LHCN-M2 (cell line): ENCODE measurements around the gene KIF7. TPM values are rescaled to one million over a fixed set of nuclear protein-coding genes. Genes with fewer than 3 reads are reported as not detected.

ENCODE experiments used
- DNase-seq: peaks from one replicate; pipeline ENCODE4 v3.0.0-alpha.2; 2012; ENCODE audit warnings: low read depth
- total RNA-seq: library from RNA; depleted of rRNA; stranded (reverse); fragments of >200 nt; gene quantifications from 2 replicates; pipeline ENCODE4 v1.2.3, GENCODE V29; 2014

KIF7 gene
- total RNA-seq, 1 experiment from 2014 or later = 11.1 TPM

DNA sequence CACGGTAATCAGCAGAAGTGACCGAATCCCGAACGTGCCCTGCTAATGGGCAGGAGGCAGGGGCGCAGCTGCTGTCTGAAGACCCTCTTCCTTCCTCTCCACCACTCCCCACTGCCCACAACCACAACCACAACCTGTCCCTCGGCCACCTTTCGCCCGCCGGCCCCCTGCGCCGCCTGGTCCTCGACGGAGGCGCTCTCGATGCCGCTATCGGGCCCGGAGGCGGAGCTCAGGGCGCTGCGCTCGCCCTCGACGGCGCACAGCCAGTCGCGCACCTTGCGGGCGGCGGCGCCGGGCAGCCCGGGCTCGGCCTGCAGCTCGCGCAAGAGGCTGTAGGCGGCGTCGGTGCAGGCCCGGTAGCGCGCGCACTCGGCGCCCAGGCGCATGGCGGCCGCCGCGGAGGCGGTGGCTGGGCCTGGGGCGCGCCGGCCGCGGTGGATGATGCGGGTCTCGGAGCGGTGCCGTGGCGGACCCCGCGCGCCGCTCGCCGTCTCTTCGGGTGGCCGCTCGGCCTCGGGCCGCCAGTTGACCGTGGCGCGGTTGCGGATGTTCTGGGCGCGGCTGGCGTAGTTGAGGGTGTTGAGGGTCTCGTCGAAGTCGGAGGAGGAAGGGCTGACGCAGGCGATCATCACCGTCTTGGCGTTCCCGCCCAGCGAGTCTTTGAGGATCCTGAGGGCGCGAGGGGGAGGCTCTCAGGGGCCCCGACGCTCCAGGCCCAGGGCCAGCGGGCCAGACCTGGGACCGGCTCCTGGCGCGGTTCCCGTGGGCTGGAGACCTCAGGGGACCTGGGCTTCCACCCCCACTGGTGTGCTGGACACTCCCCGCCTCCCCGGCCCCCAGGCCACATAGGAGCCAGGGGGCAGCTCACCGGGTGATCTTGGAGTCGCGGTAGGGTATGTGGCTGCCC, 6.9 kb downstream of the KIF7 start:
- DNase-seq = no peak

DNA sequence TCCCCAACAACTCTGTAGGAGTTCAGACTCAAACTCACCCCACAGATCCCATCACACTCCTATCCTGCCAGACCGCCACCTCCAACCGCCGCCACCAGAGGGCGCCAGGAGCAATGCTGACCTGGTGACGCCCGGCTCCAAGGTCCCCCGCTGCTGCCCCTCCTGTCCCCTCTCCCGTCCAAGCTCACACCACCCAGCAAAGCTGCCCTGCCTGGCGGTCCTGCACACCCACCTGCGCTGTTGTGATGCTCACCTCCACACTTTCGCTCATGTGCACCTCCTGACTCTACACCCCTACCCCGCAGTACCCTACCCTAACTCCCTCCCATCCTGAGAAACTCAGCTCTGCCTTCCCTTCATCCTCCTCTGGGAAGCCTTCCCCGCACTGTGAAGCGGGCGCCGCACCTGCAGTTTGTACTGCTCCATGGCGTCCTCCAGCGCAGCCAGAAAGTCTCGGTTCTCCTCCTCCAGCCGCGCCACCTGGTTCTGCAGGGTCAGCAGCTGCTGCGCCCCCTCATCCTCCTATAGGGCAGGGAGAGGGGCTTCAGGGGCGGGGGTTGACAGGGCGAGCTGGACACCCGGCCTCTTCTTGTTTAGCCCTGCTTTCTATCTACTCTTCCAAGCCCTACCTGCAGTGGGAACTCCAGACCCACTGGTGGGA, 7.9 kb downstream of the KIF7 start:
- peak; percentile 34 for DNase-seq

GRCh38 chr15:89646416-89647141, 8.7 kb downstream of the KIF7 start:
- DNase-seq = no peak

- DNase-seq = no peak
These were observed 9.6 kb downstream of the KIF7 start for GRCh38 chr15:89645680-89646079.

- DNase-seq = no peak
These were observed 13.2 kb downstream of the KIF7 start for GRCh38 chr15:89642106-89642505.

DNA sequence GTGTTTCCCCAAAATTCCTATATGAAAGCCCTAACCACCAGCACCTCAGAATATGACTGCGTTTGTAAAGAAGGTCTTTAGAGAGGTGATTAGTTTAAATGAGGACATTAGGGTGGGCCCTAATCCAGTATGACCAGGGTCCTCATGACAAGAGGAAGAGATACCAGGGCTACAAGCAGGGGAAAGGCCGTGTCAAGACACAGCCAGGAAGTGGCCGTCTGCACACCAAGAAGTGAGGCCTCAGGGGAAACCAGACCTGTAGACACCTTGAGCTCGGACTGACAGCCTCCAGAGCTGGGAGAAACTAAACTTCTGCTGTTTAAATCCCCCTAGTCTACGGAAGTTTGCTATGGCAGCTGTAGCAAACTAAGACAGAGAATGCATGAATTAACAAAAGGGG, 14.2 kb downstream of the KIF7 start:
- no peak for DNase-seq

DNA sequence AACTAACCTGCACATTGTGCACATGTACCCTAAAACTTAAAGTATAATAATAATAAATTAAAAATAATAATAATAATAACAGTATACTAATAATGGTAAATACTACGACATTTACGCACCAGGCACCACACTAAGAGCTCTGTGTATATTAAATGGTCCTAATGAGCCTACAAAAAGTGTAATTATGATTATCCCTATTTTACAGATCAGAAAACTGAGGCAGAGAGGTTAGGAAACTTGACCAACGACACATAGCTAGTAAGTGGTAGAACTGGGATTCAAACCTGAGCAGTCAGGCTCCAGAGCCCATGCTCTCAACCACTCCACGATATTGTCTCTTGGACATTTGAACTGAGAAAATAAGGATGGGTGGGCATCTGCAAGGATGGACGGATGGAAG, 15.0 kb downstream of the KIF7 start:
- DNase-seq = no peak

DNA sequence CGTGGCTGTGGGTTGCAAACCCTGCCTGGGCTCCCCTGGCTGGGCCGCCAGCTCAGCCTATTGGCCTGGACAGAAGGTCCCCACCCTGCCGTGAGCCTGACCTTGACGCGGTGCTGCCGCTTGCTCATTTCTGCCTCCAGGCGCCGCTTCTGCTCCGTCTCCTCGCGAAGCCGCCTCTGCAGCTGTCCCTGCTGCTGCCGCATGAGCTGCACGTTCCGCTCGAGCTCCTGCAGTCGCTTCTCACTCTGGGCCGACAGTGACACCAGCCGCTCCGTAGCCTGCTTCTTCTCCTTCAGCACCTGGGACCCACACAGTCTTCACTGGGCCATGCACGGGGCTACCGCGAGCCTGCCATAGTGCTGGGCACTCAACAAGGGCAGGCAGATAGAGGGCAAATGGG, 21.7 kb downstream of the KIF7 start:
- no peak for DNase-seq

GRCh38 chr15:89632563-89633430, 22.5 kb downstream of the KIF7 start:
- DNase-seq = no peak

DNA sequence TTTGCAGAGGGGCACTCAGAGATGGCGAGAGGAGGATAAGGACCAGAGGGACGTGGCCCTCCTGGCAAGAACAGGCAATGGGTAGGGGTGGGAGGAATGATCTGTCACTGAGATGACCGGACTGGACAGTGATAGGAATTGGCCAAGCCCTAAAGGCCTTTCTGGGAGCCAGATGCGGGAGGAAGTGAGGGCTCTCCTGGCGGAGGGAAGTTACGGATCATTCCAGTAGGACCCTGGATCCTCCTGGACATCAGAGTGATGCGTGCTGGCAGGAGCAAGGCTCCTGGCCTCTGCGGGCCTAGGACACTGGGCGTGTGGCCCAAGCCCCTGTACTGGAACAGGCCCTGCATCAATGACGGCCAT, 23.4 kb downstream of the KIF7 start:
- no peak for DNase-seq

DNA sequence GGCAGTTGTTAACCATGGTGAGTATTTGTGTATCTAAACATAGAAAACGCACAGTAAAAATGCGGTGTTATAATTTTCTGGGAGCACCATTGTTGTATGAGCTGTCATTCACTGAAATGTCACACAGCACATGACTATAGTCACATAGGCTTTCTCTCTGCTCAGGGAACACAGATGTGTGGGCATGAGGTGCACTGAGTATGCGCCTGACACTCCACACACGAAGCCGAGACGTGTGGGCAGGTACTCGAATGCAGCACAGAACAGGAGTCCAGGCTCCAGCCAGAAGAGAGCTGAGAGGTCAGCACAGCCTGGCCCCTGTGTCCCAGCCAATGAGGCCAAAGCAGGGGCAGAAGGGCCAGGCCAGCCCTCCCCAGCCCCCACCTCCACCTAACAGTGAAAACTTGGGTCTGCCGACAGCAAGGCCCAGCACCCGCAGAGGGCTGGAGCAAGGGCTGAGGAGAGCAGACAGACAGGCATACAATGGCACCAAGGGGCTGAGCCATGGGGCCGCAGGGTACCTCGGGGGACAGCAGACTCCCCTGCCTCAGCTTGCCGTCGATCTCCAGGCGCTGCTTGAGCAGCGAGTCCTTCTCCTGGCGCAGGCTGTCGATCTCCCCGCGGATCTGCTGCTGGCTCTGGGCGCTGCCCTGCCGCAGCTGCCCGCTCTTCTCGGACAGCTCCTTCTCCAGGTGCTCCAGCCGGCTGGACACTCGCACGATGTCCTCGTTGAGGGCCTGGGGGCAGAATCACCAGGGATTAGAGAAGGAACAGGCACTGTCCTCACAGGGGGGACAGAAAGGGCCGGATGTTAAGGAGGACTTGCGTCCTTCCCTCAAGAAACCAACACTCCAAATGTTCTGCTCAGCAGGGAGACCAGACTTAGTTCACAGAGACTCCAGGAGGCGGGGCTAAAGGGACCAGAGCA, 24.0 kb downstream of the KIF7 start:
- no peak for DNase-seq

GRCh38 chr15:89630260-89630659, 25.0 kb downstream of the KIF7 start:
- DNase-seq = no peak

GRCh38 chr15:89629829-89630228, 25.4 kb downstream of the KIF7 start:
- DNase-seq = no peak

GRCh38 chr15:89628806-89629715, 26.2 kb downstream of the KIF7 start:
- DNase-seq = no peak

DNA sequence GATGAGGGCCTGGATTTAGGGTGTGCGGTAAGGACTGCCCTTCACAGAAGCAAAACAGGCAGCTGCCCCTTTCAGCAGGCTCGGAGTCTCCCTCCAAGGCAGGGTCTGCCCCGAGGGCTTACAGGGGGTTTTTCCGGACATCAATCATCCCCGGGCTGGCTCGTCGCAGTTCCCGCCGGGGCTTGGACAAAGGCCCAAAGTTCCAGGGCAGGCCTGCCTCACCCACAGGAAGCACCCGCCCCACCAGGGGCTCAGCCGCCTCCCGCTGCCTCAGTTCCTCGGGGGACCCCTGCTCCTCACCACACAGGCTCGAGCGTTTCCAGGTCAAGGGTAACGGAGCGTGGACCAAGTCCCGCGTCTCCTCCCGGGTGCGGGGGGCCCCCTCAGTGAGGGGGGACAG, 27.0 kb downstream of the KIF7 start:
- DNase-seq = no peak

- DNase-seq = no peak
These were observed 27.9 kb downstream of the KIF7 start for GRCh38 chr15:89627256-89627970.

DNA sequence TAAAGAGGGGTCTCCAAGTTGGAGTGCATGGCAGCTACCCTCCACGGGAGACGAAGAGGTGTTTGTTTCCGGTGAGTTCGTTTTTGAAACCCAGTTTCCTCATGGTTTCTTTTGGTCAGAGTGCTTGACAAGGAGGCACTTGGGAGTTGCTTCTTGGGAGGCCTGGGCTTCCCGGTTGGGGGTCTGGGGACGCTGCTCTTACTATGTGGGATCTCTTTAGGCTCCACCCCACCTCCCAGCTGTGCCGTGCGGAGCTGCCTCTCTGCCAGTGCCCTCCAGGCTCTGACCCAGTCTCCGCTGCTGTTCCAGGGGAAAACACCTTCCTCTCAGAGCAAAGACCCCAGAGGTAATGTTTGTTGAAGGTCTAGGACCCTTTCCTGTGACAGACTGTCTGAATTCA, 29.6 kb downstream of the KIF7 start:
- DNase-seq = no peak

DNA sequence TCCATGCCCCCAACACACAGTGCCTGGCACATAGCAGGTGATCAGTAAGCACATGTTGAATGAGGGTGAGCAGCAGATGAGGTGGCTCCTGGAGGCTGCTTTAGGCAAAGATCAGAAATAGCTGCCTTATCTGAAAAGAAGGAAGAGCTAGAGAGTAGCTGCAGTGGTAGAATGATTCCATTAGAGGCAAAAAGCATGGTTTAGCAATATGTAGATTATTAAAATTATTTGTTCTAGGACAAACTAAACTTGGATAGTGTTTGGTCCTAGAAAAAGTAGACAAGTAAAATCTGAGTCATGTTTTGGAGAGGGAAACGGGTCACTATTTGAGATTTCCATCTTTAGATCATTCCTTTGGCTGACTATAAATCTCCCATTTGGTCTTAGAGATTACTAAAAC, 32.1 kb downstream of the KIF7 start:
- no peak for DNase-seq

- DNase-seq = no peak
These were observed 33.7 kb downstream of the KIF7 start for GRCh38 chr15:89621547-89621946.
